Kidney glomerular epithelial cell (primary cell): ENCODE measurements around the gene KCTD6.

Source experiments
- DNase-seq: peaks from one replicate; lab custom pipeline; 2025; lab: John Stamatoyannopoulos, UW

KCTD6 gene

DNA sequence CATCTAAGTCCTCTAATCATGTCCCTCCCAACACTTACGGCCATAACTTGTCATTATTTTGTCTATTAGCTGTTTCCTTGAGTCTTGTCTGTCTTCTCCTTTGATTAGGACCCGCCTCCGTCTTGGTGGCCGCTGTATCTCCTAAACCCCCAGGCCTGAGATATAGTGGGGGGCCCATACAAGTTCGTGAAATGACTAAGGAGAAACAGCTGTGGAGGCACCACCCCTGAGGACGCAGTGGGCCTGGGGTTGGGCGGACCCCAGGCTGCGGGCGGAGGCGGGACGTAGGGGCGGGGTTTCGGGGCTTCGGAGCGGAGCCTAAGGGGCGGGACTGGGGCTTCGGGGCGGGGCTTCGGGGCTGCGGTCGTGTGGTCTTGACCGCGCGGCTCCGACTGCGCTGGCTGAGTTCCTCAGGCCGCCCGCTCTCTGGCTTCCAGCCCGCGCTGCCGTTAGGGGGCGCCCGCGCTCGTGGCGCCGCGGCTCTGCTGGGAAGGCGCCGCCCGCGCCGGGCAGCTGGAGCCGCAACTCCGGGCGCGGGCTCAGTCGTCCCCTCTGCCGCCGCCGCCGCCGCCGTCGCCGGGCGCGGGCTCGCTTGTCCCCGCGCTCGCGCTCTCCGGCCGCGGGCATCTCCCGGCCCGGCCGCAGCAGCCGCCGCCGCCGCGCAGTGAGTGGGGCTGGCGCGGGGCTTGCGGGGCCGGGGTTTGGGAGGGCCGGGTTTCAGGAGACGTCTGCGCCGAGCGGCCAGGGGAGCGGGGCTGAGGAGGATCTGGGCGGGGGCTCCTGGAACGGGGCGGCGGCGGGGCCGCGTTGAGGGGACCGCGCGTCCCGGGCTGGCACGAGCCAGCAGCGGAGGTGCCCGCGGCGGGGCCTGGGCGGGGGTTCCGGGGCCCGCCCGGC is at the start of gene KCTD6:
Gene KCTD6, plus strand, starts transcription at position 591 of the 897 bp plus-strand sequence. CDS start 6,660 bp downstream, outside the sequence.
- DNase-seq = peak; percentile 79

DNA sequence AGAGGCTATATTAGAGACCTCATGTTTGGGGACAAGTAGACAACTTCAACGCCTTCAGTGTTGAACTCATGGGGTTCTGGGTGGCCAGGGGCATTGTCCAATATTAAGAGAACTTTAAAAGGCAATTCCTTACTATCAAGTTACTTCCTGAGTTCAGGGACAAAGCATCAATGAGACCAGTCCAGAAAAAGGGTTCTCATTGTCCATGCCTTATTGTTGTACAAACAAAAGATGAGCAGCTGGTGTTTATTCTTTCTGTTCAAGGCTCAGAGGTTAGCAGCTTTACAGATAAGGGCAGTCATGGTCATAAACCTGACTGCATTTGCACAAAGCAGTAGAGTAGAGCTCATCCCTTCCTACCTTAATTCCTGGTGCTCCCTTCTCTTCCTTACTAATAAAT is 39.7 kb upstream of the KCTD6 start:
- no peak for DNase-seq

DNA sequence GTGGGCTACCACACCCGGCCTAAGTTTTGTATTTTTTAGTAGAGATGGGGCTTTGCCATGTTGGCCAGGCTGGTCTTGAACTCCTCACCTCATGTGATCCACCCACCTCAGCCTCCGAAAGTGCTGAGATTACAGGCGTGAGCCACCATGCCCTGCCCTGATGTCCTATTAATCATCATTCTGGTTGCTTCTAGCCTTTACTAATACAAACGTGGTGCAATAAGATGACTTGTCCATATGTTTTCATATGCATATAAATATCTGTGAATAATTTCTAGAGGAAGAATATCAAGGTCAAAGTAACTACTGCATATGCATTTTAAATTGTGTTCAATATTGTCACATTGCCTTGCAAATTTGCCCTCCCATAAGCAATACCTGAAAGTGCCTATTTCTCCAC is 32.7 kb upstream of the KCTD6 start:
- DNase-seq = no peak

DNA sequence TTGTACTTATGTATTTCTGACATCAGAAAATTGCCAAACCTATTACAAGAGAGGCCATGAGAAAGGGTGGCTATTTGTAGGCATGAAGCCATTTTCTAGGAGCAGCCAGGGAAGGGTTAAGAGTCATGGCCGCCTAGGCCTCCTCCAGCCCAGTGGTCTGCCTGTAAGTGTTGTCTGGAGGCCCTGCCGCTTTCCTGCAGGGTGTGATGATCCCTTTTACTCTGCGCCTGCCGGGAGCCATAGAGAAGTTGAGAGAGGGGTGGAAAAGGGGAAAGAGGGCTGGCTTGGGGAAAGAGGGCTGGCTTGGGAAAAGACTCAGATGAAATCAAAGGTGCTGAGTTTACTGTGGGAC is 29.1 kb upstream of the KCTD6 start:
- DNase-seq = no peak

DNA sequence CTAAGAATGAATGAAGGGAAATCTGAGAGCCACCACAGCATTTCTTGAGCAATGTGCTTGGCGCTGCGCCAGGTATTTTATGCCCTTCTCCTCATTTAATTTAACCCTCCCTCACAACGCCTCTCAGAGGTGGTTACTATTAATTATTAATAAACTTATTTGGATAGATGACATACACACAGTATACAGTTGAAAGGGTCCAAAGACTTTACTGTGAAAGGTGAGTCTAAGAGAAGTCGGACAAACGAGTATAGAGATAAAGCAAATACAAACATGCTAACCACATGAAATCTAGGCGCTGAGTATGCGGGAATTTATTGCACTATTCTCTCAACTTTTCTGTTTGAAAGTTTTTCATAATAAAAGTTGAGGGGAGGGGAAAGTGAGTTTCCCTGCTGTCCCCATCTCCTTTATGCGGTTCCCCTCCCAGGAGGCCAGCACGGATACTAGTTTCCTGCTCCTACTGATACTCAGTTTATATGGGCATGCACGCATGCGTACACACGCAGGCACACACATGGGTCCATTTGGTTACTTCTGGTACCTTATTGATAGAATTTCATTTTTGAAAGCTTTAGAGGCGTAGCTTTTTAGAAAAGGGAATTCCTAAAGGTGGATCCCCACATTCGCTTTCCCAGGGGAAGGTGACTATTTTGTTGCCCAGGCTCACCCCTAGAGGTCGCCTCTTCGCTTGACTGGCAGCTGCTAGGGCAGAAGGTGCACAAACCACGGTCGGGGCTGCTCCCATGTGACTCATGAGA is 28.5 kb upstream of the KCTD6 start:
- peak; percentile 63 for DNase-seq

DNA sequence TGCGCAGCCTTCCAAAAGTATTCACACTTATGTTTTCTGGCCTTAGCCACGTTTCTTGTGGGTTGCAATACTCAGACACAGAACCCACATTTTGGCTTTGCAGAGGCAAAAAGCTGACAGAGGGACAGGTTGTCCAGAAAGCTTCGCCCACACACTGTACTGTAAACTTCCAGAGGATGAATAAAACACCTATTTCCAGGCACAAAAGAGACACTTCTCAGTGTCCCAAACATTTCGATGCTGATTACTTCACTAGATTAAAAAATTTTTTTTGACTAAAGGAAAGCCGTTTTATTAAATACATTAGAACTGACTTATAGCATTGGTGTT is 28.0 kb upstream of the KCTD6 start:
- no peak for DNase-seq

DNA sequence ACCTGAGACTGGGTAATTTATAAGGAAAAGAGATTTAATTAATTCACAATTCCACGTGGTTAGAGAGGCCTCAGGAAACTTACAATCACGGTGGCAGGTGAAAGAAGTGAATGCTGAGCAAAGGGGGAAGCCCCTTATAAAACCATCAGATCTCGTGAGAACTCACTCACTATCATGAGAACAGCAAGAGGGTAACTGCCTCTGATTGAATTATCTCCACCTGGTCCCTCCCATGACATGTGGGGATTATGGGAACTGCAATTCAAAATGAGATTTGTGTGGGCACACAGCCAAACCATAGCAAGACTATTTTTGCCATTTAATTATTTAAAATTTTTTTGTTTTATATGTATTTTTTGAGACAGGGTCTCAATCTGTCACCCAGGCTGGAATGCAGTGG is 27.0 kb upstream of the KCTD6 start:
- DNase-seq = no peak

DNA sequence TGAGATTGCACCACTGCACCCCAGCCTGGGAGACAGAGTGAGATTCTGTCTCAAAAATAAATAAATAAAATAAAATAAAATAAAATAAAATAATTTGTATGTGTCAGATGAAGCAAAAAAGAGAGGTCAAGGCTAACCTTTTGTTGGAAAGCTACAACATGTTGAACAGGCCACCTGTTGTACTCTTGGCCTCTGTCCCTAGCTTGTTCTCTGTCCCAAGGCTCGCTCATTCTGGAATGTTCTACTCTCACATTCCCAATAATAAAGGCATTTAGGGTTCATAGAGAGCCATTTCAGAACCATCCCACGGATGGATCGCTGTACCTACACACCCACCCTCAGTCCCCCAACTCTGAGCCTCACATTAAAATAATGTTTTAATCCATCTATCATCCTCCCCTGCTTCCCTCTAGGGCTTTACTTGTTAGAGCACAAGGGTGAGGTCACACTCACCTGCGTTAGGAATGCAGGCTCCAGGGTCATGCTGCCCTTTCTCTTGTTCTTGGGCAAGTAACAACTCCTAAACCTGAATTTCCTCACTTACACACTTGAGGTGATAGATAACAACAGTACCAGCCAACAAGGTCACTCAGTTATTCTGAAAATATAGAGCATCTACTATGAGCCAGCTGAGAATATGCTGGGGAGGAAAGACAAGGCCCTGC is 24.9 kb upstream of the KCTD6 start:
- no peak for DNase-seq

DNA sequence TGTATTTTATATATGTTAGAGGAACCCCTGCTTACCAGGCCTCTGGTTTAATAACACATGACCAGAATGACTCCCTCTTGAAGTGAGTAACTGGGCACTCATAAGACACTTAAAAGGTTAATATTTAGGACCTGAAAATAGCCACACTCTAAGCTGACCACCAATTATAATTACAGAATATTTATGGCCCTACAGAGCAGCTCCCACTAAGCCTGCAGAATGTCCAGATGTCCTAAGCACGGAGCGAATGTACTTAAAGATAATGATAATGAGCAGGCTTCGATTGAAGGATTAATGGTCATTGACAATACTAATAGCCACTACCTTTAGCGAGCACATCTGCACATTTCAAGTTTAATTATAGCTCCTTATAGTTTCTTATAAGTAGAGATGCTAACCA is 22.8 kb upstream of the KCTD6 start:
- DNase-seq = no peak

DNA sequence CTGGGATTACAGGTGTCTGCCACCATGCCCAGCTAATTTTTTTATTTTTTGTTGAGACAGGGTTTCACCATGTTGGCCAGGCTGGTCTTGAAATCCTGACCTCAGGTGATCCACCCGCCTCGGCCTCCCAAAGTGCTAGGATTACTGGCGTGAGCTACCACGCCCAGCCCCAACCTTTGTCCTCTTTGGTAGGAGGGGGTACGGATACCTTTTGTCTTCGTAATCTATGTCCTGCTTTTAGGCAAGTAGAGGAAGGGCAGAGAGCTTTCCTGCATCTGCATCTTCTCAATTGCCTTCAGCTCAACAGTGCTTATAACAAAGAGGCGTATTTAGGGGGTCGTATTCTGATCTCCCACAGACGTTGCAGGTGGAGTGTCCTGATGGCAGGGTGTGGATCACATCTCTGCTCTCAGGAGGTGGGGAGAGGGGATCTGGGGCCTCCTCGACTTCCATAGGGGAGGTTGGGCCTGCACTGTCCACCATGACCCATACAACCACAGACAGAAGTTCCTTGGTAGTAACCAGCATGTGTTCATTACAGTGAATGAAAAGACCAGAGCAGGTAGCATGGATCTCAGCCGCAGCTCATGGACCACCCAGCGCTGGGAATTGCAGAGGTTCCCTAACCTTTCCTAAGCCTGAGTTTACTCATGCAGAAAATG is 21.4 kb upstream of the KCTD6 start:
- DNase-seq = no peak

DNA sequence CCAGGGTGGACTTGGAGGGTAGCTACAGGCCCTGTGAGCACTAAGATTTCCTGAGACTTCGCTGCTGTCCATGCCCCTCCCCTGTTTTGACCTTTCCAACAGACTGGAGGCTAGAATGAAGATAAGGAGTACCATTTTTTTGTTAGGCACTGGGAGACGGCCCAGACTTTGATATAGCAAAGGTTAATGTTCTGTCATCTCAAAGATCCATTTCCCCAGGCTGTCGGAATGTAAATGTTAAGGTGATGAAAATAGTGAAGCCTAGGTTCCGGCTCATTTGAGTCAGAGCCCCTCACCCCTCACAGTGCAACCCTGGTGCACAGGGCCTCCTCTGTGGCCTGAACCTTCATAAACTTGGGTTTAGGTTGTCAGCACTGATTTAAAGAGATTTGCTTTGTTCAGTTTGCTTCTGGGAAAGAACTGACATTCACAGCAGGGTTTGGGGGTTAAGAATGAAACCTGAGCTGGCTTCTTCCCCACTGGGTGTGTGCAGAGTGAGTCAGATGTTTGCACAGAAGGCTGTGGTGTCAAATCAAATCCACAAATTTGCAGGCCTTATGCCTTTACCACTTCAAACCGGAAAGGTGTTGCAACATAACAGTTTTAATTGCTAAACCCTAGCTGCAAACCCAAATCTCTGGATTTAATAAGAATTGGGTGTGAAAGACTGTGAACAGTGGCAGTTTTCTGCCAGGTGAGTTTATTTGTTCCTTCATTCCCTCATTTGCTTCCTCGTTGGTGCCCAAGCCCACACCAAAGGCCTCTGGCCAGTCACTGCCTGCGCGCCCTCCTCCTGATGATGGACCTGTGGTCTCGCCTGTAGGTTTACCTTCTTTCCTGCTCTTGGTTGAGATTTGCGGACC is 20.6 kb upstream of the KCTD6 start:
- peak; percentile 73 for DNase-seq

DNA sequence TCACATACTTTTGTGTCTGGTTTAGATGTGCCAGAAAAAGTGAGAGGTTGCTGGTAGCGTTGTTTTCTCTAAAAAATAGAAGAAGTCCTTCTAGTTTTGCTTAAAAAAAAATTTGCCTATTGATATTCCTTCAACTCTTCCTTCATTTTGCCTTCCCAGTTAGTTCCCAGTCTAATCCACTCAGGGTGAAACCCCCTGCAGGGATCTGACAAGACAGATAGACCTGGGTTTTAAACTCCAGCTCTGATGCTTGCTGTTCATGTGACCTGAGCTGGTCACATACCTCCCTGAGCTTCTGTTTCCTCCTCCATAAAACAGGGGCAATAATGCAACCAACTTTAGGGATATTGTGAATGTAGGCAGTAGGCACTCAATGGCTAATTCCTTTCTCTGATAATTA is 18.6 kb upstream of the KCTD6 start:
- DNase-seq = no peak

DNA sequence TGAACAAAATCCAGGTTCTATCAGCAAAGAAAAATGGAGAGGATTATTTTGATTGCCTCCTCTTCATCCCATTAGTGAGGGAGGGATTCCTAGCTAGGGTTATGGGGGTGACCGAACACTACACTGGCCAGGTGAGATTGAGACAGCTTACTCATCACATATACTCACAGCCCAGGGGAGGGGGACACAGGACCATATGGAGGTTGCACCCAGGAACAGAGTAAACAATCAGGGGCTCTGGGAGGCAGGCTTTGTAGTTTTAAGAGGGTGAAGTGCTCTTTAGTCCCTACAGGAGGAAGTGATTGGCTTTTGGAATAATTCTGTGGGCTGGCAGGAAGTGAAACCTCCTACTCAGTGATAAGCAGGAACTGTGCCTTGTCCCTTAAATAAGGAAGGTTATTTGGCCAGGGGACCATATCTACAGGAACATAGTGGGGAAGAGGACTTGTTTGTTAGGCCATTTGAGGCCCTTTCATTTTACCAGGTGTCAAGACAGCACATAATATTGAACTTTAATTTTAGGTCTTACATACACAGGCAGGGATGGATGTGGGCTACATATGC is 17.5 kb upstream of the KCTD6 start:
- DNase-seq = no peak

DNA sequence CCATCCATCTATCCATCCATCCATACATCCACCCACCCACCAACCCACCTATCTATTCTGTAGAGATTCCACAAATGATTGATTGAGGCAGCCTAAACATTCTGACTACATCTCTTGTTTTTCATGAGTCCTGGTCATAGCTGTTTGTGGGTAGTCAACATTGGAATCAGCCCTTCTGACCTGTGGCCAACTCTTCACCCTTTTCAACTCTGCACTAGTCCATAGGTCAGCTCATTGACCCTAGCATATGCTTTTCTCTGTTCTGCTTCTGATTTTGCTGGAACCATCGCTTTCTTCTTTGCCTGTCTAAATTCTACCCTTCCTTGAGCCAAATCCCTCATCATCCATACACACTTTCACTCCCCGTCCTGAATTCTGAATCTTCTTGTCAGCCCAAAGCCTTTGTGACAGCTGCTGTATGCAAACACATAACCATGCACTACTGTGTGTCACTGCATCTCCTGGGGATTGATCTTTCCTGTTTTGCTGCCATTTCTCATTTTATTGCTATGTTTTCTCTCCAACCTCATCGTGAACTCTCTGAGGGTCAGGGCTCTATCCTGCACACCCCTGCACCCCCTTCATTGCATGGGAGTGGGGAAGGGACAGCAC is 16.8 kb upstream of the KCTD6 start:
- DNase-seq = no peak

DNA sequence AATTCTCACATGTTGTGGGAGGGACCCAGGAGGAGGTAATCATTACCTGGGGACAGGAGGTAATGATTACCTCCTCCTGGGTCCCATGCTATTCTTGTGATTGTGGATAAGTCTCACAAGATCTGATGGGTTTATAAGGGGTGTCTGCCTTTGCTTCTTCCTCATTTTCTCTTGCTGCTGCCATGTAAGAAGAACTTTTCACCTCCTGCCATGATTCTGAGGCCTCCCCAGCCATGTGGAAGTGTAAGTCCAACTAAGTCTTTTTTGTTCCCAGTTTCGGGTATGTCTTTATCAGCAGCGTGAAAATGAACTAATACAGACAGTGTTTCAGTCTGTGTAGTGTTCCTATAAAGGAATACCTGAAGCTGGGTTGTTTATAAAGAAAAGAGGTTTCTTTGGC is 13.1 kb upstream of the KCTD6 start:
- DNase-seq = no peak

DNA sequence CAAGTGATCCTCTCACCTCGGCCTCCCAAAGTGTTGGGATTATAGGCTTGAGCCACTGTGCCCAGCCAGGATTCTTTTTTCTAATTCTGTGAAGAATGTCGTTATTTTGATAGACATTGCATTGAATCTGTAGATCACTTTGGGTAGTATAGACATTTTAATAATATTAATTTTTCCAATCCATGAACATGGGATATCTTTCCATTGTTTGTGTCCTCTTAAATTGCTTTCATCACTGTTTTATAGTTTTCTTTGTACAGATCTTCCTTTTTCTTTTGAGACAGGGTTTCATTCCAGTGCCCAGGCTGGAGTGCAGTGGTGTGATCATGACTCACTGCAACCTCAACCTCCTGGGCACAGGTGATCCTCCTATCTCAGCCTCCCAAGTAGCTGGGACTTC is 11.6 kb upstream of the KCTD6 start:
- DNase-seq = no peak

DNA sequence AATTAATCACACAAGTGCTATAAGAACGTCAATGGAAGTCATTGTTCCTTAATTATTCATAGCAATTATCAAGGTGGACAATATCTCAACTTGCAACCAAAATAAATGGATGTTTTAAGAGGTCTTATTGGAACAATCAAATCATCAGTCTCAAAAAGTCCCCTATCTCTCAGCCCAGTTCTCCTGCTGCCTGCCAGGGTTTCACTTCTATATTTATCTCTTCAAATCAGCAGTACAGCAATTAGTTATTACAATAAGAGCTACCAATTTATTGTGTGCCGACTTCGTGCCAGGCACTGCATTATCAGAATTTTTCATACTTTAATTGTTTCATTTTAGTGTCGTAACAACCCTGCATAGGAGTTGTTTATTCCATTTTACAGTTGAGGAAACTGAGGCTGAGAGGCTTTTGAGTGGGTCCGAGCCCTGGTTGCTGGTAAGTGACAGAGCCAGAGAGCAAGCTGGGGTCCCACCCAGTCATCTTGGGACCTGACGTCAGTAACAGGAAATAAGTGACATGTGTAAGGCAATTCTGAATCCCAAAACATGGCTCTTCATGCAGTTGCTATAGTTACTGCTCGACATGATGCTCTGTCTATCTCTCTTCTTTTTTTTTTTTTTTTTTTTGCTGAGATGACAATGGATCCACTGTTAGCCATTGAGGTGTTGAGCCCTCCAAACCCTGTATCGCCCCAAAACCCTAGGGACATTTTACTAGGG is 8.8 kb upstream of the KCTD6 start:
- DNase-seq = no peak

DNA sequence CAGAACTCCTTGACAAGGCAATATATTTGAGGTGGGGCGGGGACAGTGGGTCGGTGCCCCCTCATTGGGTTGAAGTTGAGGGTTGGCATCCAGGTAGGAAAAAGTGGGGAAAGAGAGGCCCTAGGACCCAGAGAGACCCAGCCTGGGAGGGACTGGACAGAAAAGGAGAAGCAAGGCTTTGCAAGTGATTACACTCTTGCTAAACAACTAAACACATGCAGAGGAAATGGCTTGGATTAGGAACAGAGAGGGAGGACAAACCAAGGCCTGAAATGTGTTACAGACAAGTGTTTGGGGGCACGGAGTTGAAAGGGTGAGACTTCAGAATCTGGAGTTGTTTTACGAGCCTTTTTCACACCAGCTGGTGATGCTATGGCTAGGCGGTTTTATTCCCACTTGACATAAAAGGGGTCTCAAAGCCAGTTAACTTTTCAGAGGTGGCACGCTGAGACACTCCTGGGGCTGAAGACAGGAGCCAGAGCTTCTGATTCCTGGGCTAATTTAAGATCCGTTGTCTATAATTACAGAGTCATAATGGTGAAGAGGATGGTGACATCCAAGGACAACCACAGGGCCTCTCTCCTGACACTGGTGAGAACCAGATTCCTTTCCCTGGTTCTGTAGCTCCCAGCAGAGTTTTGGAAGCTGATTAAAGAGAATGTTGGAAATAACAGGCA is 7.7 kb upstream of the KCTD6 start:
- no peak for DNase-seq

DNA sequence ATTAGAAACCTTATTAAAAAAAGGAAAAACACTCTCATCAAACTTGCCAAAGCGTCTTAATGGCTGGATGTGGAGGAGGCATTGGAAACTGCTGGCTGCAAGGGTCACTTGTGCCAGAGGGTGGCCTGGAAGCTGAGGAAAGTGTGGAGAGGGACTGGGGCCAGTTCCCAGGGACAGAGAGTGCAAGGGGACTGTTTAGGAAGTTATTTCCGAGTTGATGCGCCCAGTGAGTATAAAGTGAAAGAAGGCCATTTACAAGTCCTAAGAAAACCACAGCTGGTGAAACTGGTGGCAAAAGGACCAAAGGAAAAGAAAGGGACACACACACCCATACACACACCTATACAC is 7.2 kb upstream of the KCTD6 start:
- DNase-seq = no peak
